HTERT RPE-1 (cell line): Measurements from ENCODE around the gene DCAKD.

ENCODE experiments used
- in situ Hi-C: fragments of 300-500 bp; cut with MboI; formaldehyde crosslinking; loops from 4 replicates; pipeline ENCODE4 v1.14.3; 2020; ENCODE audit warnings: low sequenced_read_pairs

DCAKD gene

GRCh38 chr17:44977814-44978550 is 73.5 kb downstream of the DCAKD start:
- in situ Hi-C loops: no loop called here

DNA sequence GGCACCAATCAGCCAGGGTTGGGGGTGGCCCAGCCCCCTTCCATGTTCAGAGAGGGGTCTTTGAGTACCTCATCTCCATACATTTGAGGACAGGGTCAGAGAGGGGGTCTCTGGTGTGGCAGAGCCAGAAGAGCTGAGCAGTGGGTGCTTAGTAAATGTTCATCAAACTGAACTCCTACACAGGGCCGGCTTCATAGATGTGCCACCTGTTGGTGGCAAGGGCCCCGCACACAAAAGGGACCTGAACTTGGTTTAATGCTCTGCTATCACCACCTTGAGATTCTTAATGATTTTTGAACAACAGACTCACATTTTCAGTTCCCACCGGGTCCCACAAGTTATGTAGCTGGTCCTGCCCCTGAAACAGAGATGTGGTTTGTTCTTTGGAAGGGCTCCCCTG is 74.4 kb downstream of the DCAKD start:
- in situ Hi-C loops: no loop called here

GRCh38 chr17:44976206-44976605 is 75.2 kb downstream of the DCAKD start:
- in situ Hi-C loops: no loop called here
